Measurements from ENCODE around the gene DYNLL1. TPM values are rescaled to one million over a fixed set of nuclear protein-coding genes. Genes with fewer than 3 reads are reported as not detected.
A peak's percentile ranks its signal among the peaks of the same experiment; 100 is the strongest.

DYNLL1 gene
- polyA plus RNA-seq, 1 donor (not counting 4 experiments of a cell fraction or from before 2014, with no cell fraction given): 716 TPM

DNA sequence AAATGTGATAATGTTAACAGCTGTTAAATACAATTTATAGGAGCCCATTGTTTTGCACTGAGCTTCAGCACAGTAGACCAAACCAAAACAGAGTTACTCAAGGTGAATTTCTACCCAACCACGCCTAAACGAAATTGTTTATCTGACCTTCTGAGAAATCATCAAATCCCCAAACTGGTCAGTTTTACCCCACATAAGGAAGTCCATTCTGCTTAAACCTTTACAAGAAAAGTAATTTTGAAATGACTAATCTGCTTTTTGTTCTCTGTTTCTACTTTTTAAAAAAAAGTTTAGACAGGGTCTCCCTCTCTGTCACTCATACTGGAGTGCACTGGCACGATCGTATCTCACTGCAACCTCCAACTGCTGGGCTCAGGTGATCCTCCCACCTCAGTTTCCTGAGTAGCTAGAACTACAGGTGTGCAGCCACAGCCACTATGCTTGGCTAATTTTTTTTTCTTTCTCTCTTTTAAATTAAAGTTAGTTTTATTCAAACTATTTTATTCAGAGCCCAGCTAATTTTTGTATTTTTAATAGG, 36.9 kb downstream of the DYNLL1 start:
- Histone ChIP-seq H2AFZ (ENCODE audit: control insufficient read depth, low read length) (no peak overlapping the region), H3K4me3 (ENCODE audit: control insufficient read depth in 2 of 3, extremely low read depth in 1 of 3, insufficient read depth in 2 of 3, low read depth in 1 of 3, low read length in 3 of 3) (no peak overlapping the region), H3K9ac (ENCODE audit: control insufficient read depth, extremely low read depth, insufficient read depth, low read length) (no peak overlapping the region), H3K4me1 (ENCODE audit: control insufficient read depth, extremely low read depth, insufficient read depth, low read length) (peaks cover 32% of the 10 kb centered on the region), H3K4me2 (ENCODE audit: control insufficient read depth, extremely low read depth, insufficient read depth, low read depth, low read length) (no peak overlapping the region), H3K27me3 (ENCODE audit: control insufficient read depth, extremely low read depth, insufficient read depth, low read length) (no peaks in the 10 kb centered on the region), H3K27ac (ENCODE audit: control insufficient read depth, insufficient read depth, low read length) (no peak overlapping the region), H4K20me1 (ENCODE audit: control insufficient read depth, extremely low read depth, insufficient read depth, low read length) (peaks cover 22% of the 10 kb centered on the region), H3K9me3 (ENCODE audit: control insufficient read depth, low read depth, low read length) (no peaks in the 10 kb centered on the region), H3K36me3 (ENCODE audit: control insufficient read depth in 2 of 2, extremely low read depth in 1 of 2, insufficient read depth in 2 of 2, low read length in 2 of 2) (peaks cover 0 to 15% of the 10 kb centered on the region in 2 experiments), H3K79me2 (ENCODE audit: control insufficient read depth, insufficient read depth, low read length) (peaks cover 41% of the 10 kb centered on the region), H3K9me1 (ENCODE audit: control insufficient read depth, extremely low read depth, insufficient read depth, low read length) (no peaks in the 10 kb centered on the region)
- DNase-seq (ENCODE audit: low read depth, low spot score) (no peak), FAIRE-seq (no peak)
- TF ChIP-seq EZH2 (IDR thresholded peaks at IDR 0.05; ENCODE audit: low read length): no peak
- TF ChIP-seq, protein P1, sequence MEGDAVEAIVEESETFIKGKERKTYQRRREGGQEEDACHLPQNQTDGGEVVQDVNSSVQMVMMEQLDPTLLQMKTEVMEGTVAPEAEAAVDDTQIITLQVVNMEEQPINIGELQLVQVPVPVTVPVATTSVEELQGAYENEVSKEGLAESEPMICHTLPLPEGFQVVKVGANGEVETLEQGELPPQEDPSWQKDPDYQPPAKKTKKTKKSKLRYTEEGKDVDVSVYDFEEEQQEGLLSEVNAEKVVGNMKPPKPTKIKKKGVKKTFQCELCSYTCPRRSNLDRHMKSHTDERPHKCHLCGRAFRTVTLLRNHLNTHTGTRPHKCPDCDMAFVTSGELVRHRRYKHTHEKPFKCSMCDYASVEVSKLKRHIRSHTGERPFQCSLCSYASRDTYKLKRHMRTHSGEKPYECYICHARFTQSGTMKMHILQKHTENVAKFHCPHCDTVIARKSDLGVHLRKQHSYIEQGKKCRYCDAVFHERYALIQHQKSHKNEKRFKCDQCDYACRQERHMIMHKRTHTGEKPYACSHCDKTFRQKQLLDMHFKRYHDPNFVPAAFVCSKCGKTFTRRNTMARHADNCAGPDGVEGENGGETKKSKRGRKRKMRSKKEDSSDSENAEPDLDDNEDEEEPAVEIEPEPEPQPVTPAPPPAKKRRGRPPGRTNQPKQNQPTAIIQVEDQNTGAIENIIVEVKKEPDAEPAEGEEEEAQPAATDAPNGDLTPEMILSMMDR (optimal IDR thresholded peaks at IDR 0.05 in 1 of 3, IDR thresholded peaks at IDR 0.05 in 1 of 3, conservative IDR thresholded peaks at IDR 0.05 in 1 of 3; ENCODE audit: extremely low read depth in 1 of 3, insufficient read depth in 2 of 3, low read length in 3 of 3): no peak
- dilution Hi-C loops (cut with MboI; ENCODE audit: extremely low pct_ligation_motif_present, low sequenced_read_pairs): no loop called here

DNA sequence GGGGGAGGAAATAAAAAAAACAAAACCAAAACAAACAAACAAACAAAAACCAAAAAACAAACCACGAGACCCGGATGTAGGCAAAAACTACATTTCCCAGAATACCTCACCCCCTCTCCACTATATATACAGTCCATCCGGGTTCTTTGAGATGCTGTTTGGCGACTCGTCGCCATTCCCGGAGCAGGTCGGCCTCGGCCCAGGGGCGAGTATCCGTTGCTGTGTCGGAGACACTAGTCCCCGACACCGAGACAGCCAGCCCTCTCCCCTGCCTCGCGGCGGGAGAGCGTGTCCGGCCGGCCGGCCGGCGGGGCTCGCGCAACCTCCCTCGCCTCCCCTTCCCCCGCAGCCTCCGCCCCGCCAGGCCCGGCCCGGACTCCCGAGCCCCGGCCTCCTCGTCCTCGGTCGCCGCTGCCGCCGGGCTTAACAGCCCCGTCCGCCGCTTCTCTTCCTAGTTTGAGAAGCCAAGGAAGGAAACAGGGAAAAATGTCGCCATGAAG, 38.3 kb downstream of the DYNLL1 start, which contains the start of gene RNF10:
TSS of gene RNF10 (plus strand) at position 154 of the 500 bp plus-strand sequence. CDS start 456 bp downstream, outside the sequence.
- peak within 1 kb of the TSS; percentile 76 for H2AFZ ChIP-seq (ENCODE audit: control insufficient read depth, low read length)
- H3K4me3 ChIP-seq (ENCODE audit: control insufficient read depth in 2 of 3, extremely low read depth in 1 of 3, insufficient read depth in 2 of 3, low read depth in 1 of 3, low read length in 3 of 3): peak within 1 kb of the TSS; percentile 94 to 99 (median 98)
- no peaks in the 10 kb centered on the region for H3K27me3 ChIP-seq (ENCODE audit: control insufficient read depth, extremely low read depth, insufficient read depth, low read length)
- peak within 1 kb of the TSS; percentile 91 for H3K9ac ChIP-seq (ENCODE audit: control insufficient read depth, extremely low read depth, insufficient read depth, low read length)
- no peaks in the 10 kb centered on the region for H3K9me3 ChIP-seq (ENCODE audit: control insufficient read depth, low read depth, low read length)
- DNase-seq (ENCODE audit: low read depth, low spot score) (peak; percentile 62), FAIRE-seq (no peak)
- peaks cover 31% of the 10 kb centered on the region for H4K20me1 ChIP-seq (ENCODE audit: control insufficient read depth, extremely low read depth, insufficient read depth, low read length)
- H3K4me1 ChIP-seq (ENCODE audit: control insufficient read depth, extremely low read depth, insufficient read depth, low read length): peaks cover 42% of the 10 kb centered on the region
- peak within 1 kb of the TSS; percentile 87 for H3K4me2 ChIP-seq (ENCODE audit: control insufficient read depth, extremely low read depth, insufficient read depth, low read depth, low read length)
- dilution Hi-C loops (cut with MboI; ENCODE audit: extremely low pct_ligation_motif_present, low sequenced_read_pairs): no loop called here
- peaks cover 51% of the 10 kb centered on the region for H3K79me2 ChIP-seq (ENCODE audit: control insufficient read depth, insufficient read depth, low read length)
- H3K9me1 ChIP-seq (ENCODE audit: control insufficient read depth, extremely low read depth, insufficient read depth, low read length): peaks cover 3% of the 10 kb centered on the region
- peak within 1 kb of the TSS; percentile 84 for H3K27ac ChIP-seq (ENCODE audit: control insufficient read depth, insufficient read depth, low read length)
- no peak for TF ChIP-seq EZH2 (IDR thresholded peaks at IDR 0.05; ENCODE audit: low read length)
- TF ChIP-seq, protein P1 (optimal IDR thresholded peaks at IDR 0.05 in 1 of 3, IDR thresholded peaks at IDR 0.05 in 1 of 3, conservative IDR thresholded peaks at IDR 0.05 in 1 of 3; ENCODE audit: extremely low read depth in 1 of 3, insufficient read depth in 2 of 3, low read length in 3 of 3): no peak
- peaks cover 0 to 20% of the 10 kb centered on the region in 2 experiments for H3K36me3 ChIP-seq (ENCODE audit: control insufficient read depth in 2 of 2, extremely low read depth in 1 of 2, insufficient read depth in 2 of 2, low read length in 2 of 2)

Data from keratinocyte (primary cell).